H1 (cell line): ENCODE data around the gene RBM18. TPM values are rescaled to one million over a fixed set of nuclear protein-coding genes. Genes with fewer than 3 reads are reported as not detected.
A peak's percentile ranks its signal among the peaks of the same experiment; 100 is the strongest.

ENCODE experiments used
- CTCF ChIA-PET: fragments of 300-600 bp; sonication (Branson Sonifier 250); formaldehyde crosslinking; loops from one replicate; lab custom pipeline; 2021; ENCODE audit not compliant: partially characterized antibody; lab: Charles Lee
- POLR2A ChIA-PET: fragments of 300-600 bp; sonication (Branson Sonifier 250); formaldehyde crosslinking; loops from one replicate; lab custom pipeline; 2021; ENCODE audit warnings: inconsistent platforms; ENCODE audit not compliant: partially characterized antibody; lab: Charles Lee
- DNase-seq, 2 experiments: peaks; one replicate each; pipeline versions ENCODE4 v3.0.0 to v3.0.0-alpha.2; 2010 to 2022; ENCODE audit warnings: low spot score in 2 of 2, low read depth in 1 of 2, mixed read lengths in 1 of 2
- FAIRE-seq: peaks from 2 replicates; lab custom pipeline; 2011; peaks lifted over from hg19 to GRCh38; lab: Jason Lieb, UNC
- H2AFZ ChIP-seq: 2 replicates; pipeline ENCODE4 v1.8.1; 2012; ENCODE audit warnings: low read length, inconsistent platforms
- H2AK5ac ChIP-seq: 2 replicates; pipeline ENCODE4 v1.6.1; 2013; ENCODE audit warnings: low read depth, low read length
- H2BK120ac ChIP-seq: replicated peaks from 2 replicates; pipeline ENCODE3; 2013; ENCODE audit warnings: low read depth, low read length, inconsistent platforms
- H2BK12ac ChIP-seq: 2 replicates; pipeline ENCODE4 v1.6.1; 2013; ENCODE audit warnings: low read depth, low read length
- H2BK15ac ChIP-seq: 2 replicates; pipeline ENCODE4 v1.6.1; 2013; ENCODE audit warnings: low read length
- H2BK20ac ChIP-seq: 2 replicates; pipeline ENCODE4 v1.6.1; 2013; ENCODE audit warnings: low read length
- H2BK5ac ChIP-seq: 2 replicates; pipeline ENCODE4 v1.6.1; 2013; ENCODE audit warnings: low read depth, low read length
- H3K14ac ChIP-seq: 2 replicates; pipeline ENCODE4 v1.6.1; 2013; ENCODE audit warnings: inconsistent platforms; ENCODE audit not compliant: insufficient read length
- H3K18ac ChIP-seq: 2 replicates; pipeline ENCODE4 v1.6.1; 2013; ENCODE audit warnings: low read length; ENCODE audit errors: extremely low read depth
- H3K23ac ChIP-seq: 2 replicates; pipeline ENCODE4 v1.6.1; 2013; ENCODE audit warnings: inconsistent platforms; ENCODE audit not compliant: insufficient read length
- H3K23me2 ChIP-seq: 2 replicates; pipeline ENCODE4 v1.6.1; 2013; ENCODE audit warnings: low read depth, low read length
- H3K27ac ChIP-seq: 2 replicates; pipeline ENCODE4 v1.6.1; 2011; ENCODE audit warnings: low read depth, low read length, inconsistent platforms
- H3K27me3 ChIP-seq, 4 experiments: replicated peaks in 1 of 4; 1 replicate in 1 of 4; 2 replicates in 3 of 4; pipeline versions ENCODE4 v1.6.1 to v1.8.1; 2011 to 2013; ENCODE audit warnings: low read length in 3 of 4, mild to moderate bottlenecking in 3 of 4, inconsistent platforms in 2 of 4, mixed read lengths in 2 of 4, moderate library complexity in 1 of 4; ENCODE audit not compliant: control insufficient read depth in 3 of 4, insufficient read depth in 3 of 4; ENCODE audit errors: extremely low read depth in 1 of 4
- H3K36me3 ChIP-seq, 4 experiments: 2 replicates each; pipeline versions ENCODE4 v1.6.1 to v1.8.1; 2011 to 2013; ENCODE audit warnings: mild to moderate bottlenecking in 4 of 4, low read length in 3 of 4, moderate library complexity in 2 of 4, control low read depth in 1 of 4, inconsistent platforms in 1 of 4; ENCODE audit not compliant: insufficient read depth in 4 of 4, control insufficient read depth in 2 of 4
- H3K4ac ChIP-seq: replicated peaks from 2 replicates; pipeline ENCODE3; 2013; ENCODE audit warnings: low read length, low read depth, mixed read lengths, inconsistent platforms; ENCODE audit not compliant: insufficient read length
- H3K4me1 ChIP-seq, 4 experiments: replicated peaks in 1 of 4; 1 replicate in 1 of 4; 2 replicates in 3 of 4; pipeline versions ENCODE4 v1.6.1 to v1.8.1; 2011 to 2013; ENCODE audit warnings: low read length in 3 of 4, inconsistent platforms in 2 of 4, mixed read lengths in 1 of 4; ENCODE audit not compliant: insufficient read depth in 4 of 4, control insufficient read depth in 3 of 4
- H3K4me2 ChIP-seq, 2 experiments: 2 replicates each; pipeline versions ENCODE4 v1.6.1 to v1.8.1; 2011 to 2013; ENCODE audit warnings: low read depth in 2 of 2, low read length in 2 of 2, control low read depth in 1 of 2, inconsistent platforms in 1 of 2, mild to moderate bottlenecking in 1 of 2; ENCODE audit not compliant: insufficient read depth in 1 of 2
- H3K4me3 ChIP-seq, 4 experiments: fragments of 200-600, 300-600 bp in 1 of 4; sonication (generic), shearing (Covaris generic), sonication (Bioruptor Twin) in 1 of 4; 2 replicates each; pipeline versions ENCODE4 v1.5.1 to v1.8.1; 2011 to 2016; ENCODE audit warnings: low read length in 4 of 4, low read depth in 3 of 4, control low read depth in 2 of 4, inconsistent platforms in 2 of 4, mild to moderate bottlenecking in 2 of 4, mixed read lengths in 1 of 4, moderate library complexity in 1 of 4; ENCODE audit not compliant: insufficient read depth in 2 of 4; ENCODE audit errors: extremely low read depth in 1 of 4
- H3K56ac ChIP-seq: replicated peaks from 2 replicates; pipeline ENCODE3; 2013; ENCODE audit warnings: low read depth, mild to moderate bottlenecking, mixed read lengths, low read length, inconsistent platforms; ENCODE audit not compliant: insufficient read length
- H3K79me1 ChIP-seq: 2 replicates; pipeline ENCODE4 v1.6.1; 2013; ENCODE audit warnings: low read depth, low read length, control low read depth
- H3K79me2 ChIP-seq, 2 experiments: 2 replicates each; pipeline versions ENCODE4 v1.6.1 to v1.8.1; 2012 to 2013; ENCODE audit warnings: low read length in 2 of 2, mild to moderate bottlenecking in 2 of 2, inconsistent platforms in 1 of 2; ENCODE audit not compliant: insufficient read depth in 2 of 2, control insufficient read depth in 1 of 2
- H3K9ac ChIP-seq, 4 experiments: replicated peaks in 1 of 4; 1 replicate in 1 of 4; 2 replicates in 3 of 4; pipeline versions ENCODE4 v1.6.1 to v1.8.1; 2011 to 2013; ENCODE audit warnings: low read depth in 3 of 4, low read length in 3 of 4, control low read depth in 2 of 4, mild to moderate bottlenecking in 2 of 4, moderate library complexity in 2 of 4, inconsistent platforms in 1 of 4; ENCODE audit errors: extremely low read depth in 1 of 4
- H3K9me3 ChIP-seq, 2 experiments: 2 replicates each; pipeline versions ENCODE4 v1.6.1 to v1.8.1; 2012 to 2013; ENCODE audit warnings: mild to moderate bottlenecking in 2 of 2, moderate library complexity in 2 of 2, control low read depth in 1 of 2, inconsistent platforms in 1 of 2, low read depth in 1 of 2, low read length in 1 of 2, mixed read lengths in 1 of 2; ENCODE audit not compliant: insufficient read depth in 2 of 2
- H4K20me1 ChIP-seq, 2 experiments: replicated peaks in 1 of 2; 2 replicates each; pipeline versions ENCODE3 to v1.8.1; 2011 to 2013; ENCODE audit warnings: inconsistent platforms in 2 of 2, low read length in 2 of 2, mild to moderate bottlenecking in 1 of 2; ENCODE audit not compliant: insufficient read depth in 2 of 2, control insufficient read depth in 1 of 2
- H4K5ac ChIP-seq: 2 replicates; pipeline ENCODE4 v1.6.1; 2013; ENCODE audit warnings: low read length, low read depth, mixed read lengths, inconsistent platforms; ENCODE audit not compliant: insufficient read length
- H4K8ac ChIP-seq: 2 replicates; pipeline ENCODE4 v1.8.0; 2013; ENCODE audit warnings: mild to moderate bottlenecking, moderate library complexity, low read length, inconsistent platforms; ENCODE audit not compliant: insufficient read depth; ENCODE audit errors: extremely low read depth
- H4K91ac ChIP-seq: replicated peaks from 2 replicates; pipeline ENCODE3; 2013; ENCODE audit warnings: low read length, mixed read lengths, inconsistent platforms; ENCODE audit not compliant: insufficient read length
- CBX8 ChIP-seq: fragments of 300-800, 300-1000 bp; sonication (generic); IDR thresholded peaks from 2 replicates; pipeline ENCODE4 v1.7.1; 2016; ENCODE audit warnings: low read depth, low read length, borderline replicate concordance
- POLR2A ChIP-seq, 2 experiments: IDR thresholded peaks; 1 replicate in 1 of 2; 2 replicates in 1 of 2; pipeline ENCODE4 v1.6.1; 2011; ENCODE audit warnings: low read depth in 2 of 2, low read length in 2 of 2, mild to moderate bottlenecking in 2 of 2; ENCODE audit errors: control extremely low read depth in 1 of 2
- WGBS, 2 experiments: shearing (Covaris generic) in 1 of 2; methylation state at CpG; one replicate each; pipeline versions ENCODE4 v1.1.6 to v1.1.7; 2013 to 2015; ENCODE audit warnings: low lambda C conversion rate in 2 of 2, mixed read lengths in 2 of 2, inconsistent platforms in 1 of 2, low coverage in 1 of 2, missing lambda C conversion rate in 1 of 2; ENCODE audit not compliant: insufficient replicate concordance in 2 of 2, insufficient coverage in 1 of 2, insufficient read length in 1 of 2; ENCODE audit errors: extremely low coverage in 1 of 2, missing lambda C conversion rate in 1 of 2; 5-methylcytosine and 5-hydroxymethylcytosine counted together
- polyA plus RNA-seq, 7 experiments: library from polyadenylated mRNA; depleted of rRNA in 3 of 7; stranded (reverse) in 5 of 7; unstranded in 2 of 7; fragments of >200 nt in 5 of 7; fragments of 200-250 nt in 2 of 7; gene quantifications; 1 replicate in 5 of 7; 2 replicates in 1 of 7; 4 replicates in 1 of 7; pipeline versions ENCODE4 v1.2.1 to v1.2.3, GENCODE V29; 2011 to 2013; ENCODE audit warnings: missing spikeins in 2 of 7, mixed read lengths in 2 of 7
- total RNA-seq: library from RNA; stranded (reverse); fragmentation: NEBNext Ultra II Directional; extraction: Animal tissue kit (Norgen Biotek cat#: 25700); gene quantifications from 2 replicates; pipeline ENCODE4 v1.2.1, GENCODE V29; 2021

Gene RBM18
- total and polyA plus RNA-seq, 2 of the 8 experiments (the other 6 are each of a cell fraction or from before 2014, with no cell fraction given): 5.9 to 14.3 TPM

DNA sequence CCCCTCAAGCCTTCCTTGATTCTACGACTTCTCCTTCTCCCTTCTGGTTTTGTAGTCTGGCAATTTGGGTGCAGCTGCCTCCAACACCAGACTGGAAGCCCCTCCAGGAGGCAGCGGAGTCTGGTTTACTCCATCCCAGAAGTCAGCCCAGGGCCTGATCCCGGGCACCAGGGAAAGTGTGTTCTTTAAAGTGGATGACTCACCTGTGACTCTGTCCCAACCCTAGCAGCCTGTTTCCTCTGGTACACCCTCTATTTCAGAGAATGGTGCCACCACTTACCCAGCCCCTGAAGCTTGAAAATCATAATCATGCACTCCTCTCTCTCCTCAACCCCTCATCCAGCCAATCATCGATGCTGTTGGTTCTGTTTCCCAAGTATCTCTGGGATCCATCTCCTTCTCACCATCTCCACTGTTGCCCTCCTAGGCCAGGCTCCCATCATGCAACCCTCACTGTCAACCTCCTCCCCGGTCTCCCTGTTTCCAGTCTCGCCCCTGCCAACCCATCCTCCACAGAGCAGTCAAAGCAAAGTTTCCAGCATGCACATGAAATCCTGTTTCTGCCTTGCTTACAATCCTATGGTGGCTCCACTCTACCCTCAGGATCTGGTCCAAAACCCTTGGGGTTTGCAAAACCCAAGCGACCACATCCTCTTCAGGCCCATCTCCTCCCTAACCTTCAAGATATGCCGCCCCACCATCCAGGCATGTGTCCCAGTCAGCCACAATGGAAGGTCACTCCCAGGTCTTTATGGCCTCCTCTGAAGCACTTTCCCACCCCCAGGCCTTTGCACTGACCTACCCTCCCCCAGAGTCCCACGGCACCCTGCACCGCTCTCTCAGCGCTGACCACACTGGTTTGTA is 46.3 kb downstream of the RBM18 start:
- no peak overlapping the region for H2BK5ac ChIP-seq
- no peak overlapping the region for H3K18ac ChIP-seq
- 0 out of 2 replicates have a peak overlapping the region, but pooled peaks have one; percentile 10 for H2BK15ac ChIP-seq
- H3K79me2 ChIP-seq: no peaks in the 10 kb centered on the region
- H3K79me1 ChIP-seq: no peaks in the 10 kb centered on the region; the same call in 1 of the 2 replicates
- H3K56ac ChIP-seq: no peak overlapping the region
- no peak overlapping the region for H2BK120ac ChIP-seq
- H4K91ac ChIP-seq: no peak overlapping the region
- no peak overlapping the region for H4K5ac ChIP-seq
- H3K4me3 ChIP-seq: peak overlapping the region in 3 of 4 experiments; percentile 1 to 59 (median 35); a peak in 4 of 8 replicates
- WGBS, 2 experiments: 22% methylated on average over 11 of the region's 11 CpGs; no CpG with 5 or more reads in 1 of the 2 experiments
- H3K27ac ChIP-seq: no peak overlapping the region
- no peak overlapping the region for H2AFZ ChIP-seq
- H3K4me1 ChIP-seq: peaks cover 5 to 46% (median 34%) of the 10 kb centered on the region in 4 experiments
- H3K23me2 ChIP-seq: peaks cover 29% of the 10 kb centered on the region; the same call in 1 of the 2 replicates
- no peaks in the 10 kb centered on the region; a peak in 1 of 8 replicates for H3K36me3 ChIP-seq
- H2AK5ac ChIP-seq: peak overlapping the region; percentile 61; the same call in 1 of the 2 replicates
- H3K14ac ChIP-seq: no peak overlapping the region
- H3K9me3 ChIP-seq: peaks cover 0 to 1% of the 10 kb centered on the region in 2 experiments; a peak in 1 of 4 replicates
- H2BK12ac ChIP-seq: 0 out of 2 replicates have a peak overlapping the region, but pooled peaks have one; percentile 68
- POLR2A ChIA-PET: no interaction called here
- CTCF ChIA-PET: interaction anchor here (0.8 to 5.2 kb wide), 2 partner anchors 8 to 94 kb away, joined by 3 to 56 read pairs; no protein-coding TSS in a partner anchor
- H4K8ac ChIP-seq: peak overlapping the region; percentile 60; the same call in 1 of the 2 replicates
- no peak overlapping the region for H3K23ac ChIP-seq
- DNase-seq: no peak
- peaks cover 12 to 20% of the 10 kb centered on the region in 2 experiments for H4K20me1 ChIP-seq
- 0 out of 2 replicates have a peak, but pooled peaks have one; percentile 46 for TF ChIP-seq CBX8
- TF ChIP-seq POLR2A (IDR thresholded peaks at IDR 0.05; ENCODE audit: control extremely low read depth in 1 of 2, low read depth in 2 of 2, low read length in 2 of 2): no peak
- peak overlapping the region; percentile 80 to 87 for H3K4me2 ChIP-seq
- no peak overlapping the region for H3K4ac ChIP-seq
- H3K27me3 ChIP-seq: peaks cover 83 to 97% (median 93%) of the 10 kb centered on the region in 4 experiments
- H3K9ac ChIP-seq: no peak overlapping the region
- 0 out of 2 replicates have a peak overlapping the region, but pooled peaks have one; percentile 44 for H2BK20ac ChIP-seq
- FAIRE-seq: no peak
